T-helper 17 cell (primary cell): ENCODE data around the gene GRAP. TPM values are rescaled to one million over a fixed set of nuclear protein-coding genes. Genes with fewer than 3 reads are reported as not detected.
"Not testable (repeated sequence)": the region's sequence is repeated elsewhere in the genome, so short reads cannot be mapped to it uniquely, and the experiment has no call there.

ENCODE experiments used
- ATAC-seq: fragments of 150-1000 bp; cut with Tn5 transposase; 2 replicates; pipeline ENCODE4 v1.10.0; 2021; ENCODE audit warnings: mild to moderate bottlenecking, moderate library complexity
- DNase-seq, 3 donors: peaks; one replicate each; pipeline versions ENCODE4 v3.0.0 to v3.0.0-alpha.2; 2020 to 2021
- H3K9me3 ChIP-seq: one replicate; pipeline ENCODE4 v1.7.0; 2013; ENCODE audit warnings: low read length, mild to moderate bottlenecking; ENCODE audit not compliant: control insufficient read depth, poor library complexity, severe bottlenecking
- H3K27ac Mint-ChIP-seq: one replicate; pipeline ENCODE4 v1.8.0; 2022; ENCODE audit warnings: mild to moderate bottlenecking, moderate library complexity, mixed read lengths
- H3K27me3 Mint-ChIP-seq: one replicate; pipeline ENCODE4 v1.8.0; 2022; ENCODE audit warnings: mixed read lengths
- H3K36me3 Mint-ChIP-seq: one replicate; pipeline ENCODE4 v1.8.0; 2022; ENCODE audit warnings: low read depth, mixed read lengths
- H3K4me1 Mint-ChIP-seq: one replicate; pipeline ENCODE4 v1.8.0; 2022; ENCODE audit warnings: mild to moderate bottlenecking, mixed read lengths
- H3K4me3 Mint-ChIP-seq: one replicate; pipeline ENCODE4 v1.8.0; 2022; ENCODE audit warnings: mild to moderate bottlenecking, moderate library complexity, mixed read lengths
- total RNA-seq, 4 donors: library from RNA in 2 of 4; stranded (reverse) in 2 of 4; gene quantifications; one replicate each; pipeline ENCODE4 v1.2.3 and lab custom pipeline; 2022 to 2026

Gene GRAP
- 10 to 100 TPM; 23.8 to 26.7 TPM for total RNA-seq
- total RNA-seq (lab: John Stamatoyannopoulos, UW): 36.8 to 64.0 reads per million in 2 donors

DNA sequence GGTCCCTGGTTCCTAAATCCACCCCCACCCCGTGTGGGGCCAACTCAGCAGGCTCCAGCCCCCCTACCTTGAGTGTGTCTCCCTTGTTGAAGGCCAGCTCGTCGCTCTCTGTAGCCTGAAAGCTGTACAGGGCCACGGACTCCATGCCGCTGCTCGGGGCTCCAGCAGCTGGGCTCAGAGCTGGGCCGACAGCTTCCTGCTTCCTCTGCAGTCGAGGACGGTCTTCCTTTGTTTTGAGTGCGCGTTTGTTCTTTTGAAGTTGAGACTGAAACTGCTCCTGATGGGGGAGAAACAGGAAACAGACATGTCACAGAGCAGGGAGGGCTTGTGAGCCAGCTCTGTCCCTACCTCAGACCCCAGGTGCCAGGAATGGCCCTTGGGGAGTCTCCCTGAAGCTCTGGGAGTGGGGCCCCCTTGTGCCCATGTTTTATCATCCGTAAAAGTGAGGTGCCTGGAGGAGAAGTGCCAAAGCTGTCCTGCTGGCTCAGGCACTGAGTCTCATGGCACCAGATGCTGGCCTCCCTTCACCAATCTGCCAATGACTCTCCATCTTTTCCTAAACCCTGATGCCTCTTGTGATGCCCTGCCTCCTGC is at the start of gene GRAP:
Gene GRAP, minus strand, starts transcription at position 176 of the 594 bp plus-strand sequence. Its CDS starts 31 bp downstream, at position 145.
- H3K27ac Mint-ChIP-seq, H3K36me3 Mint-ChIP-seq, H3K4me3 Mint-ChIP-seq, H3K9me3 ChIP-seq, H3K27me3 Mint-ChIP-seq, H3K4me1 Mint-ChIP-seq, DNase-seq: not testable (repeated sequence)
- peak; percentile 87 for ATAC-seq

DNA sequence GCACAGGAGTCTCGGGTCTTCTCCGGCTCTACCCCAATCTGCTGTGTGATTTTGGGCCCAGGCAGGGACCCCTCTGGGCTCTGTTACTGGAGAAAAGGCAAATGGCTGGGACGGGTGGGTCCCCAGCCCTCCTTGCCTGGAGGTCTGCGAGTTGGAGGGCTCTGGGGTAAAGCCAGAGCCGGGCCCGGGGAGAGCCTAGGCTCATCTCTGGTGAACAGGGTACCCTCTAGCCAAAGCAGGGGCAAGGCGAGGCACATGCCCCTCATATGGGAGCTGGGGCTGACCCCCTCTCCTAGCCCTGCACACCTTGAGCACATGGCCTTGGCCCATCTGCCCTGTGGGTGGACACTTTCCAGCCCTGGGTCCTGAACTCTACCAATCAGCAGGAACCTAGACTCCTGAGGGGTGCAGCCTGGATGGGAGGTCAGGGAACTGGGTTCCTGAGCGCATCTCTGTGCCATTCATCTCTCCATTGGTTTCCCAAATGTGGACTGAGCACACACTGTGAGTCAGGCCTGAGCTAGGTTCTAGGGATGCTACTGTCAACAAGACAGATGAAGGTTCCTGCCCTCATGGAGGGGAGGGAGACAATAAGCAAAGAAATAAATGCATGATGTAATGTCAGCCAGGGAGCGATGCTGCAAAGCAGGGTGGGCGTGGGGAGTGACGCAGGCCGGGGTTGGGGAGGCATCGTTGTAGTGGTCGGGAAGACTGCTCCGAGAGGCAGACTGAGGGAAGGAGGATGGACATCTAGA is 47.1 kb upstream of the GRAP start:
- H3K9me3 ChIP-seq, H3K36me3 Mint-ChIP-seq, H3K27ac Mint-ChIP-seq, H3K4me3 Mint-ChIP-seq, H3K4me1 Mint-ChIP-seq, ATAC-seq, DNase-seq, H3K27me3 Mint-ChIP-seq: not testable (repeated sequence)

DNA sequence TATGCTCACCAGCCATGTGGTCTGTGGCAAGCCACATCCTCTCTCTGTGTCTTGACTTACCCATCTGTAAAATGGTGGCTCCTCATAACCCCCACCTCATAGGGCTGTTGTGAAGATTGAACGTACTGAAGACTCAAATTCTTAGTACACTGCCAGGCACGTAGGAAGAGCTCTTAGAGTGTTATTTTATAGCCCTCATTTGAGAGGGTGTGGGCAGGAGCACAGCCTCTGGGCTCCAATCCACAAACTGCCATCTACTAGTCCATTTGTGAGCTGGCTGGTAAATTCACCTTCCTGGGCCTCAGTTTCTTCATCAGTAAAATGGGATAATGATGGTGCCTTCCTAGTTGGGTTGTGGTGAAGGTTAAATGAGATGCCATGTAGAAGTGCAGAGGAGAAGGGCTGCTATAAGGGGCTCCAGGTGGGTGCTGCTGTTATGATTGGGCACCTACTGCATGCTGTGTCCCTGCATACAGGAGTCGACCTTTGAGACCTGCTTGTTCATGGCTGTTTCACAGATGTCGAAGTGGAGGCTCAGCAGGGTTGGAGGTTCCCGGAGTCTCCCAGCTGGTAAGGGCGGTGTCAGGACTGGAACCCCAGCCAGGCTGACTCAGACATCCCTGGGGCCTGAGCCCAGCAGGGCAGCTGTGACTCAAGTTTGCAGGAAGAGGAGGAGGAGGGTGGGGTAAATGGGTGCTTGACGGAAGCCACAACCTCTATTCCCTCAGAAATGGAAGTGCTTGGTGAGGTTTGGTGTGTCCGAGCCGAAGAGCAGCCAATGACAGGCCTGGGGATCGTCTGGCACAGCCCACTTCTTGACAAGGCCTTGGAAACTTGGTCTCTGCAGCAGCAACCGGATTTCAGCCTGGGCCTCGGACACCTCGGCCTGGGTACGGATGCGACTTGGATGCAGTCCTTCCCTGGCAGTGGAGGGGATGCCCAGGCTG is 46.3 kb upstream of the GRAP start:
- H3K4me3 Mint-ChIP-seq, H3K36me3 Mint-ChIP-seq, H3K27me3 Mint-ChIP-seq, H3K4me1 Mint-ChIP-seq, DNase-seq, H3K27ac Mint-ChIP-seq, ATAC-seq, H3K9me3 ChIP-seq: not testable (repeated sequence)

DNA sequence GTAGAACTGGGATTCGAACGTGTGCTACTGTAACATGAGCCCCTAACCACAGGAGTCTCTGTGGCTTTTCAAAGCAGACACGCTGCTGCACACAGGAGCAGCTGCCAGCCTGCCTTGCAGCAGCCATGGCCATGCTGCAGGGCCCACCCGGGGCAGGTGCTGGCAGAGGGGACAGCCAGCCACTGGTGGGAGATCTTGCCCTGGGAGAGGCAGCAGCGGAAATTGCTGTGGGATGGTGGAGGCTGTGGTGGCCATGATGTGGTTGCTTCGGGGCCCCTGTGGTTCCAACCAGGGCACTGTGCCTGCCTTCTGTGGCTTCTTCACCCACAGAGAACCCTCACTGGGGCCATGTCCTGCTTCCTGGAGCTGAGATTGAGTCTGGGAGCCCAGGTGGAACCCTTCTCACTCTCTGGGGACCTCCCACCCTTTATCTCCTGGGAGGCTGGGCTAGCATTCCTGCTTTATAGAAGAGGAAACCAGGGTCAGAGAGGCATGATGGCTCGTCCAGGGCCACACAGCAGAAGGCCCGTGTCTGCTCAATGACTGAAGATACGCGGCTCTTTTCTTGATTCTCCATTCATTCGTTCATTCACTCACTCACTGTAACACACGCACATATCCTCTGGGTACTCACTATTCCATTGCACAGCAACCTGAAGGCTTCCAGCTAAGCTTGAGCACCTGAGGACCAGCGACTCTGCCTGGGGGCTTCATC is 43.5 kb upstream of the GRAP start:
- not testable (repeated sequence) for H3K27ac Mint-ChIP-seq, H3K36me3 Mint-ChIP-seq, H3K27me3 Mint-ChIP-seq, DNase-seq, H3K9me3 ChIP-seq, H3K4me1 Mint-ChIP-seq, H3K4me3 Mint-ChIP-seq
- peak; percentile 79 for ATAC-seq

DNA sequence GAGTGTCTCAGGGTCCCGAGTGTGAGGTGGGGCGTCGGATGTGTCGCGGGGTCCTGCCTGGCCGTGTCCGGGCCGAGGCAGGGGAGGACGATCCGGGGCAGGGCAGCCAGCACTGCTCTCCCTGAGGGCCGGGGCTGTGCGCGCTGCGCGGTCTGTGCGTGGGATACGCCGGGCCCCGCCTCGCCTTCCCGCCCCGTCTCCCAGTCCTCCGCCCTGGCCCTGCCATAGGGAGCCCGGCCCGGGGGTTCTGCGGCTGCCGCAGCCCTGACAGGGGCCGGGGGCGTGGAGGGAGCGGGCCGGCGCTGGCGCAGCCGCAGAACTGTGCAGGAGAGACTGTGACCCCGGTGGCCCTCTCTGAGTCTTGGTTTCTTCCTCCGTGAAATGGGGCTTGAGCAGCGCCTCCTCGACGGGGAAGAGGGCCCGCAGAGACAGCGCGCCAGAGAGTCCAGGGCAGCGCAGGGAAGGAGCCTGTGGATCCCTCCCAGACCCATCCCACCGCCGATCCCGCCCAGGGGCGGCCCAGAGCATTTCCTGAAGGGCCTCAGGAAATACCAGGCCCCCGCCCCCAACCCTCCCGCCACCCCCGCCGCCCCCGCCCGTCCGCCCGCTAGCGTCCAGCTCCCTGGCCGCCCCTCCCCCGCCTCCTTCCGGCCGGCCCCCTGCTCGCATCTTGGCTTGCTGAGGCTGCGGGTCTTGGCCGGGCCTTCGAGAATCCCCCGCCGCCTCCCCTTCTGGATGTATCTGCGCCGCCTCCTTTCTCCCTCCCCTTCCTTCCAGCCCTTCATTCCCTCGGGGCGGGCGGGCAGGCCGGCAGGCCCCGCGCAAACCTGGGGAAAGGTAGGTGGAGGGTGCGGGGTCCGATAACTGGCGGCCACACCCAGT is 42.3 kb upstream of the GRAP start:
- DNase-seq, H3K4me1 Mint-ChIP-seq: not testable (repeated sequence)

DNA sequence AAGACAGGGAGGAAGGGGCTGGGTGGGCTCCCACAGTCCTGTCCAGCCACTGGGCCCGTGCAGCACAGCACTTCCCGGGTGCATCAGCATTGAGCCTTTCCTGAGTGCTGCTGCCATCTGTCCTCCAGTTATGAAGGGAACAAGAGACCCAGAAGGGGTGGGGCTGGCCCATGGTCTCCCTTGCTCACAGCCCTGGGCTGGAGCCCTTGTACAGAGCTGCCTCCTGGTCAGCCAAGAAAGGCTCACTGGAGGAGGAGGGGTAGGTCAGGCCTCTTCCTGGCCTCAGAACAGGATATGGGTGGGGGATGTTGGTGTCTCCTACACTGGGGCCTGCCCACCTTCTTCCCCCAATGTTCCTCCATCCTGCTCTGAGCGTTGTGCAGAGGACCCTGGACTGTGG is 30.6 kb upstream of the GRAP start:
- H3K4me3 Mint-ChIP-seq, H3K4me1 Mint-ChIP-seq, H3K27me3 Mint-ChIP-seq, DNase-seq, H3K9me3 ChIP-seq, H3K27ac Mint-ChIP-seq, H3K36me3 Mint-ChIP-seq, ATAC-seq: not testable (repeated sequence)

More for the DNA sequence above, 42.3 kb upstream of the GRAP start:
- H3K36me3 Mint-ChIP-seq, H3K27ac Mint-ChIP-seq, H3K9me3 ChIP-seq, H3K27me3 Mint-ChIP-seq, H3K4me3 Mint-ChIP-seq, ATAC-seq: not testable (repeated sequence)

DNA sequence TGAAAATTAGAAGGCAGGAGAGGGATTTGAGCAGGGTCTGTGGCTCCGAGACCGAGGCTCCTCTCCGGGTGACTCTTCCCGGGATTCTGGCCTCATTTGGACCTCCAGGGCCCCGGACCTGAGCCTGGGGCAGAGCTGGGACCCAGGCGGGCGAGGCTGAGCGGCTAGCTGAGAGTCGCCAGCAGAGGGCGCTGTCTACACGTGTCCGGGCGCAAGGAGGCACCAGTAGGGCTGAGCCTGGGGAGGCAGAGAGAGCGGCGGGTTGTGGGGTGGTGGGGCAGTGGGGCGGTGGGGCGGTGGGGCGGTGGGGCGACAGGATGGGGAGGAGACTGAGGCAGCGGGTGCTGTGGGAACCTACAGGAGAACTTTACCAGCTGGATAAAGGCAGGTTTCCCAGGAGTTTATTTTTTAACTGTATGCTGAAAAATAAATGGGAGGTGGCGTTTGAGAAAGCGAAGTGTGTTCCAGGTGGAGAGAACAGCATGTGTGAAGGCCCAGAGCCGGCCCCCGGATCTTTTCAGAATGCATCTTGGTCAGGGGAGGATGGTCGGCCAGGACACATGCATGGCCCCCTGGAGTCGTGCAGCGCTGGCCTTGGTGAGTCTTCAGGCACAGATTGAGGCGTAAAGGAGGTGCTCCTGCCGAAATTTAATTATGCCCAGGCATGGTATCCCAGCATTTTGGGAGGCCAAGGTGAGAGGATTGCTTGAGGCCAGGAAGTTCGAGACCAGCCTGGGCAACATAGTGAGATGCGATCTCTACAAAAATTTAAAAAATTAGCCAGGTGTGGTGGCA is 29.8 kb upstream of the GRAP start:
- H3K4me3 Mint-ChIP-seq, H3K27me3 Mint-ChIP-seq, H3K4me1 Mint-ChIP-seq, H3K9me3 ChIP-seq, H3K27ac Mint-ChIP-seq, H3K36me3 Mint-ChIP-seq: not testable (repeated sequence)
- peak; percentile 98 for ATAC-seq
- DNase-seq: peak in 1 of 3 donors; percentile 17

DNA sequence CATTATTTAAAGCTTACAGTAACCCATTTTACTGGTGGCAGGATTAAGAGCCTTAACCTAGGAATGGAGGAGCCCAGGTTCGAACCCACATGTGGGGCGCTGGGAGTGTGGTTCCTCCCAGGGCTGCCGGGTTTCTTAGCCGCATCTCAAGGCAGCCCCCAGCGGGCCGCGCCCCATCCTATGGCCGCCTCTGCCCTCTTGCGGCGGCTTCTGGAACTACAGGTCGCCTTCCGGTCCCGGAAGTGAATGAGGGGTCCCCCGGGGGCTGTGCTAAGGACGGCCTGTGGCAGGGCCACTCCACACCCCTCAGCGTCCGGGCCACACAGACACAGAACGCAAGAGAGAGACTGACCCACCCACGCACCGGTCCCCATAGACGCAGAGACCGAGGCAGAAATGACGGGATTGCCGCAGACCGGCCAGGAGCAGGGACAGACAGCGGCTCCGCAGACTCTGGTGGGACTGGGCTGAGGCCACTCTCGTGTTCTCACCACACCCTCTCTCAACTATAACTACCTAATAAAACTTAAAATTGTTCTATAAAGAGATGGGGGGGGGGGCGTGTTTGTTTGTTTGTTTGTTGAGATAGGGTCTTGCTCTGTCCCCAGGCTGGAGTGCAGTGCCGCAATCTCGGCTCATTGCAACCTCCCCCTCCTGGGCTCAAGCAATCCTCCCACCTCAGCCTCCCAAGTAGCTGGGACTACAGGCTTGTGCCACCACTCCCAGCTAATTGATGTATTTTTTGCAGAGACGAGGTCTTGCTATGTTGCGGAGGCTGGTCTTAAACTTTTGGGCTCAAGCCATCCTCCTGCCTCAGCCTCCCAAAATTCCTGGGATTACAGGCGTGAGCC is 23.8 kb upstream of the GRAP start:
- not testable (repeated sequence) for H3K4me3 Mint-ChIP-seq, H3K36me3 Mint-ChIP-seq, H3K9me3 ChIP-seq, DNase-seq, H3K27me3 Mint-ChIP-seq, H3K27ac Mint-ChIP-seq, H3K4me1 Mint-ChIP-seq
- peak; percentile 99 for ATAC-seq

DNA sequence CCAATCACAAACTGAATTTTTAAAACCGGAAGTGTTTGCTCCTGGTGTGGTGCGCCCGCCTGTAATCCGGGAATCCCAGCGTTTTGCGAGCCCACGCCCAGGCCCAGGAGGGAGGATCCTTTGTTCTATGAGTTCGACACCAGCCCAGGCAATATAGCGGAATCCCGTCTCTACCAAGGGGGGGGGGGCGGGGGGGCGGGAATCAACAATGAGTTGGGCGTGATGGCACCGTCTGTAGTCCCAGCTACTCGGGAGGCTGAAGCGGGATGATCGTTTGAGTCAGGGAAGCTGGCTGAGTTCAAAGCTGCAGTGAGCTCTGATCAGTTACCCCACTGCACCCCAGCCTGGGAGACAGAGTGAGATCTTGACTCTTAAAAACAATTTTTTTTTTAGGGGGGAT is 17.6 kb upstream of the GRAP start:
- H3K36me3 Mint-ChIP-seq, H3K27ac Mint-ChIP-seq, H3K9me3 ChIP-seq, ATAC-seq, H3K27me3 Mint-ChIP-seq, H3K4me1 Mint-ChIP-seq, DNase-seq: not testable (repeated sequence)
- H3K4me3 Mint-ChIP-seq: peak overlapping the region; percentile 39

DNA sequence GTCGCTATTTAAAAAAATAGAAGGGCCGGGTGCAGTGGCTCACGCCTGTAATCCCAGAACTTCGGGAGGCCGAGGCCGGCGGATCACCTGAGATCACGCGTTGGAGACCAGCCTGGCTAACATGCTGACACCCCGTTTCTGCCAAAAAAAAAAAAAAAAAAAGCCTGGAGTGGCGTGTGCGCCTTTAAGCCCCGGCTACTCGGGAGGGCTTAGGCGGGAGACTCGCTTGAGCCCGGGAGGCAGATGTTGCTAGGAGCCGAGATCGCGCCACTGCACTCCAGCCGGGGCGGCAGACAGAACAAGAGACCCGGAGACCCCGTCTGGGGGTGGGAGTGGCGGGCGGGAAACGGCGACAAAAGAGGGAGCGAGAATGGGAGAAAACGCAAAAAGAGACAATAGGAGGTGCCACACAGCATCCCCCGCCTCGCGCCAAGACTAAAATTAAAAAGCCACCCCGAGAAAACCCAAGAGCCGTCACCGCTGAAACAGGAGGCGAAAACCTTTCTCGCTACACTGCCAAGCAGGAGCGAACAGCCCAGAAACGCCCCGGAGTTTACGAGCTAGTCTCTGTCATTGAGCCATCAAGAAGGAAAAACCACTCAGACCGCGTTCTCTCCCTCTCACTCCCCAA is 16.7 kb upstream of the GRAP start:
- Mint-ChIP-seq H3K4me3 (peak overlapping the region; percentile 66), H3K27ac (peak overlapping the region; percentile 97)
- ATAC-seq (peak; percentile 28), DNase-seq (peak; percentile 28 to 69 (median 39))
- H3K36me3 Mint-ChIP-seq, H3K27me3 Mint-ChIP-seq, H3K4me1 Mint-ChIP-seq, H3K9me3 ChIP-seq: not testable (repeated sequence)
